ENCODE data around the gene DUSP19. TPM values are rescaled to one million over a fixed set of nuclear protein-coding genes. Genes with fewer than 3 reads are reported as not detected.

DUSP19 gene, protein sequence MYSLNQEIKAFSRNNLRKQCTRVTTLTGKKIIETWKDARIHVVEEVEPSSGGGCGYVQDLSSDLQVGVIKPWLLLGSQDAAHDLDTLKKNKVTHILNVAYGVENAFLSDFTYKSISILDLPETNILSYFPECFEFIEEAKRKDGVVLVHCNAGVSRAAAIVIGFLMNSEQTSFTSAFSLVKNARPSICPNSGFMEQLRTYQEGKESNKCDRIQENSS
- total RNA-seq, result 1.7 TPM

- intact Hi-C loops (cut with DNase I), result no loop called here
- Histone ChIP-seq H3K9me3 (no peaks in the 10 kb centered on the region), H3K4me1 (peaks cover 10% of the 10 kb centered on the region), H3K27me3 (no peaks in the 10 kb centered on the region), H3K4me3 (peak within 1 kb of the TSS; percentile 57 to 72), H3K36me3 (no peaks in the 10 kb centered on the region), H3K27ac (peak within 1 kb of the TSS; percentile 86)
- TF ChIP-seq POLR2A (IDR thresholded peaks at IDR 0.05) (peak in 1 of 2 donors; percentile 48), POLR2AphosphoS5 (IDR thresholded peaks at IDR 0.05; ENCODE audit: insufficient read depth in 1 of 2, low read depth in 1 of 2) (peak in 1 of 2 donors; percentile 86)
- TF ChIP-seq, protein P1, sequence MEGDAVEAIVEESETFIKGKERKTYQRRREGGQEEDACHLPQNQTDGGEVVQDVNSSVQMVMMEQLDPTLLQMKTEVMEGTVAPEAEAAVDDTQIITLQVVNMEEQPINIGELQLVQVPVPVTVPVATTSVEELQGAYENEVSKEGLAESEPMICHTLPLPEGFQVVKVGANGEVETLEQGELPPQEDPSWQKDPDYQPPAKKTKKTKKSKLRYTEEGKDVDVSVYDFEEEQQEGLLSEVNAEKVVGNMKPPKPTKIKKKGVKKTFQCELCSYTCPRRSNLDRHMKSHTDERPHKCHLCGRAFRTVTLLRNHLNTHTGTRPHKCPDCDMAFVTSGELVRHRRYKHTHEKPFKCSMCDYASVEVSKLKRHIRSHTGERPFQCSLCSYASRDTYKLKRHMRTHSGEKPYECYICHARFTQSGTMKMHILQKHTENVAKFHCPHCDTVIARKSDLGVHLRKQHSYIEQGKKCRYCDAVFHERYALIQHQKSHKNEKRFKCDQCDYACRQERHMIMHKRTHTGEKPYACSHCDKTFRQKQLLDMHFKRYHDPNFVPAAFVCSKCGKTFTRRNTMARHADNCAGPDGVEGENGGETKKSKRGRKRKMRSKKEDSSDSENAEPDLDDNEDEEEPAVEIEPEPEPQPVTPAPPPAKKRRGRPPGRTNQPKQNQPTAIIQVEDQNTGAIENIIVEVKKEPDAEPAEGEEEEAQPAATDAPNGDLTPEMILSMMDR (IDR thresholded peaks at IDR 0.05), result no peak
- DNase-seq (ENCODE audit: extremely low spot score in 2 of 2), result peak in 1 of 2 donors; percentile 96
These were observed at the start of gene DUSP19 for GRCh38 chr2:183078464-183079138. Gene DUSP19, plus strand, starts transcription at chr2:183078747. Its CDS starts 187 bp downstream, at chr2:183078934.

DNA sequence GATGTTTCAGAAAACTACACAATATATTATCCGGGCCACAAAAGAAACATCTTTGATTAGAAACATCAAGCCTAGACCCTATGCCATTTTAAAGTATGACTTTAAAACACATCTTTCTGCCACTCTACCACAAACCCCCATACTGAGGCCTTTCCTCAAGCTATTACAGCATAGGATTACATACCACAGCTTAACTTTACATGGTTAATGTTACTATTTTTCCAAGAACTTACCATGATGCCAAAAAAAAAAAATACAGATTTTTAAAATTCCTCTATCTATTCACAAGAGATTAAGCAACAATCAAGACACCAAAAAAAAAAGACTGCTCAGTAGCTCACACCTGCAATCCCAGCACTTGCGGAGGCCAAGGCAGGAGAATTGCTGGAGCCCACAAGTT lies 49.3 kb upstream of the DUSP19 start:
- Histone ChIP-seq H3K27ac (no peak overlapping the region), H3K4me3 (no peak overlapping the region), H3K27me3 (no peaks in the 10 kb centered on the region), H3K36me3 (no peaks in the 10 kb centered on the region), H3K9me3 (no peaks in the 10 kb centered on the region), H3K4me1 (peaks cover 92% of the 10 kb centered on the region)
- no peak for DNase-seq (ENCODE audit: extremely low spot score in 2 of 2)
- intact Hi-C loops (cut with DNase I), result no loop called here
- TF ChIP-seq POLR2AphosphoS5 (IDR thresholded peaks at IDR 0.05; ENCODE audit: insufficient read depth in 1 of 2, low read depth in 1 of 2), result no peak
- TF ChIP-seq, protein P1 (IDR thresholded peaks at IDR 0.05), result no peak
- no peak for TF ChIP-seq POLR2A (IDR thresholded peaks at IDR 0.05)

GRCh38 chr2:183031911-183032794 lies 46.4 kb upstream of the DUSP19 start:
- Histone ChIP-seq H3K27ac (no peak overlapping the region), H3K36me3 (no peaks in the 10 kb centered on the region), H3K4me1 (peaks cover 91% of the 10 kb centered on the region), H3K4me3 (no peak overlapping the region), H3K27me3 (no peaks in the 10 kb centered on the region), H3K9me3 (no peaks in the 10 kb centered on the region)
- no peak for DNase-seq (ENCODE audit: extremely low spot score in 2 of 2)
- intact Hi-C loops (cut with DNase I), result no loop called here
- TF ChIP-seq POLR2AphosphoS5 (IDR thresholded peaks at IDR 0.05; ENCODE audit: insufficient read depth in 1 of 2, low read depth in 1 of 2) (no peak), POLR2A (IDR thresholded peaks at IDR 0.05) (no peak)
- TF ChIP-seq, protein P1 (IDR thresholded peaks at IDR 0.05), result no peak

DNA sequence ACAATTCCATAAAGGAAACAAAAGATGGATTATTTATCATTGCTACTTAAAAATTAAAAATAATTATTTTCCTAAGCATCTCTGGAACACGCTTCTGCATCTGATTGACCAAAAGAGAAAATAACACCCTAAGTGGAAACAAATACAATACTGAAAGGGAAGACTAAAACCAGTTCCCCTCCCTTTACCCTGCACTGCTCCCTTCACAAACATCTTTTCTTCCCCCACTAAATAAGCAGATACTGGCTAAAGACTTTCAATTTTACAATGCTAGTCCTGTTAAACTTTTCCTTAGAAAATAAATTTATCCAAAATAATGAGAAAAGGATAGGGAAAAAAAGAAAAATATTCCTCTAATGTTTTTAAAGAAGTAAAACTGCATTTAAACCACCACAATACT lies 44.6 kb upstream of the DUSP19 start:
- H3K4me3 ChIP-seq, result no peak overlapping the region
- no peaks in the 10 kb centered on the region for H3K27me3 ChIP-seq
- intact Hi-C loops (cut with DNase I), result no loop called here
- TF ChIP-seq POLR2AphosphoS5 (IDR thresholded peaks at IDR 0.05; ENCODE audit: insufficient read depth in 1 of 2, low read depth in 1 of 2) (no peak), POLR2A (IDR thresholded peaks at IDR 0.05) (no peak)
- TF ChIP-seq, protein P1 (IDR thresholded peaks at IDR 0.05), result no peak
- DNase-seq (ENCODE audit: extremely low spot score in 2 of 2), result no peak
- H3K36me3 ChIP-seq, result no peaks in the 10 kb centered on the region
- no peaks in the 10 kb centered on the region for H3K9me3 ChIP-seq
- peaks cover 82% of the 10 kb centered on the region for H3K4me1 ChIP-seq
- H3K27ac ChIP-seq, result no peak overlapping the region
